GM20000 (cell line): Measurements from ENCODE around the gene SRPK2.

Experiments used
- DNase-seq: peaks from one replicate; pipeline ENCODE4 v3.0.0; 2012; ENCODE audit warnings: low spot score
- TF ChIP-seq, protein P1 (sequence below): IDR thresholded peaks from 2 replicates; pipeline ENCODE4 v1.5.1; 2012; ENCODE audit warnings: mild to moderate bottlenecking, control low read depth; ENCODE audit errors: extremely low read depth, missing control alignments

SRPK2 gene

DNA sequence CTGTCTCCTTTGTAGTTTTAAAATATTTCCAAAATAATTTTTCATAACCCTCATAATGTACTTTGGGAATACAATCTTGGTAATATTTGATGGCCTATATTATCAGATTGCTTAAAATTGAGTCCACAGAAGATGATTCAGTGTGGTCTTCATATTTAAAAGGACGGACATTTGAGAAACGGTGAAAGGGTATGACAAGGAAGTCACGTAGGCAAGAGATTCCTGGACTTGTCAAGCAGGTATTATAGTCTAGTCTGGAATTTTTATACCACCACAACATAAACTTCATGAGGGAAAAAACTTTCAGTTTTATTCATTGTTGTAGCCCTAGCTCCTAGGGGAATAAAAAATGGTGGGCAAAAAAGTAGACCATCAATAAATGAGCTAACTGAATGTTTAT, 292.4 kb downstream of the SRPK2 start:
- TF ChIP-seq, protein P1, sequence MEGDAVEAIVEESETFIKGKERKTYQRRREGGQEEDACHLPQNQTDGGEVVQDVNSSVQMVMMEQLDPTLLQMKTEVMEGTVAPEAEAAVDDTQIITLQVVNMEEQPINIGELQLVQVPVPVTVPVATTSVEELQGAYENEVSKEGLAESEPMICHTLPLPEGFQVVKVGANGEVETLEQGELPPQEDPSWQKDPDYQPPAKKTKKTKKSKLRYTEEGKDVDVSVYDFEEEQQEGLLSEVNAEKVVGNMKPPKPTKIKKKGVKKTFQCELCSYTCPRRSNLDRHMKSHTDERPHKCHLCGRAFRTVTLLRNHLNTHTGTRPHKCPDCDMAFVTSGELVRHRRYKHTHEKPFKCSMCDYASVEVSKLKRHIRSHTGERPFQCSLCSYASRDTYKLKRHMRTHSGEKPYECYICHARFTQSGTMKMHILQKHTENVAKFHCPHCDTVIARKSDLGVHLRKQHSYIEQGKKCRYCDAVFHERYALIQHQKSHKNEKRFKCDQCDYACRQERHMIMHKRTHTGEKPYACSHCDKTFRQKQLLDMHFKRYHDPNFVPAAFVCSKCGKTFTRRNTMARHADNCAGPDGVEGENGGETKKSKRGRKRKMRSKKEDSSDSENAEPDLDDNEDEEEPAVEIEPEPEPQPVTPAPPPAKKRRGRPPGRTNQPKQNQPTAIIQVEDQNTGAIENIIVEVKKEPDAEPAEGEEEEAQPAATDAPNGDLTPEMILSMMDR = no peak
- no peak for DNase-seq

DNA sequence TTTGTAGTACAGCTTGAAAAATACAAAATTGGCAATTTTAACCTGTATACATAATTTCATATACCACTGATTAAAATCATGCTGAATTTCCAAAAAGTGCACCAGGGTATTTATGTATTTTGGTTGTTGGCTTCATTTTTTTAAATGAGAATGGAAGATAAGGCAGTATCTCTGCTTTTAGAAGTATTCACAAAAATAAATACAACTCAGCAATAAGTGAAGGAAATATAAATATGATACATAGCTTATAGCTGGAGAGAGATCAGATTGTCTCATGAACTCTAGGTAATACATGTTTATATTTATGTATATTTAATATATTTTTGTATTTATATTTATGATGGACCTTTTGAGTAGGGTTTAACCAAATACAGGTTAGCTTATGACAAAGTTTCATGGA, 293.8 kb downstream of the SRPK2 start:
- DNase-seq = no peak
- TF ChIP-seq, protein P1 = no peak

DNA sequence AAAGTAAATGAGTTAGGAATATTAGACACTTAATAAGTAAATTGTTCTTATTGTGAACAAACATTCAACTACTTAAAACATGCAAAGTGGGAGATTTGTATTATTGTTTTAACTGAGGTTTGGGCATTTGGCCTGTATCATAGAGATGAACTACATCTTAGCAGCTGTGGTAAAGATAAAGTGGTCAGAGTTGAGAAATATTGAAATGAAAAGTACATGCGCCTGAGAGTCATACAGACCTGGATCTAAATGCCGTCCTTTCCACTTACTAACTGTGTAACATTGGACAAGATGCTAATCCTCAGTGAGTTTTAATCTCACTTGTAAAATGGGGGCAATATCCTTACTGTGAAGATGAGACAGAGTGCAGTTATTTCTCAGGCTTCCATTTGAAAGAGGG, 300.3 kb downstream of the SRPK2 start:
- TF ChIP-seq, protein P1 = no peak

DNA sequence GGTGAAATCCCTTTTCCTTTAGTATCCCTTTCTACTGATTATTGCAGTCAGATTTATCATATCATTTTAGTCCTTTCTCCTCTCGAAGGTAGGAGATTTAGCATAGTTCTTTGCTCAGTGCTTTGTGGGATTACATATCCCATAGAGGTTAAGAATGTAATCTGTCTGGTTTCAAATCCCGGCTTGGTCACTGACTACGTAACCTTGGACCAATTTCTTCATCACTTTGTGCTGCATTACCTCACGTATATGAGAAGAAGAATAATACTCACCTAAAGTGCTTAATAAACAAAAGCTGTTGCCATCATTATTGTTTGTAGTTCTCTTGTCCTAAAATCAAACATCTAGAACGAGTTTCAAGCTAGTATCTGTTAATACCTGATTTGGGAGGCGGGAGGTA, 300.7 kb downstream of the SRPK2 start:
- DNase-seq = no peak
- TF ChIP-seq, protein P1 = no peak

More for the DNA sequence above, 300.3 kb downstream of the SRPK2 start:
- no peak for DNase-seq

DNA sequence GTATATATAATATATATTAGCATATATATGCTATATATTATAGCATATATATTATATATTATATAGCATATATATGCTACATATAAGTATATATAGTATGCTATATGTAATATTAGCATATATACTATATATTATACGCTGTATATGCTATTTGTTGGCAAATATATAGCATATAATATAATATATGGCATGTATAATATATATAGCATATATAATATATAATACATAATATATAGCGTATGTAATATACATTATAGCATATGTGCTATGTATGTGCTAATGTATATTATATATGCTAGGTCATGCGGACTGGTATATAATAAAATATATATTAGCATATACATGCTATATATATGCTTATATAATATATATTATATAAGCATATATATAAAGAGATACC, 301.9 kb downstream of the SRPK2 start:
- DNase-seq = no peak
- TF ChIP-seq, protein P1 = no peak

DNA sequence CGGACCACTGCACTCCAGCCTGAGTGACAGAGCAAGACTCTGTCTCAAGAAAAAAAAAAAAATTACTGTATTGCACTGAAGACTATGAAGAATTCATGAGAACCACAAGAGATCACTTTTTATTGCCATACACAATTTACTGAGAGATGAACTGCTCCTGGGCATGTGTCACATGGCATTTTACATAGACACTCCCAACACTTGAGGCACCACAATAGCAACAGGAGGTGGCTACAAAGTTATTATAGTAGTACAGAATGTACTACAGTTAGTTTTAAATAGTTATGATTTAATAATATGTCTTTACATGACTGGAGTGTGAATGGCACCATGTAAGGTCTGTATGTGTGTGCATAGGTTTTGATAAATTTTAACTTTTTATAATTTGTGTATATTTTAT, 304.1 kb downstream of the SRPK2 start:
- TF ChIP-seq, protein P1 = no peak
- DNase-seq = no peak

DNA sequence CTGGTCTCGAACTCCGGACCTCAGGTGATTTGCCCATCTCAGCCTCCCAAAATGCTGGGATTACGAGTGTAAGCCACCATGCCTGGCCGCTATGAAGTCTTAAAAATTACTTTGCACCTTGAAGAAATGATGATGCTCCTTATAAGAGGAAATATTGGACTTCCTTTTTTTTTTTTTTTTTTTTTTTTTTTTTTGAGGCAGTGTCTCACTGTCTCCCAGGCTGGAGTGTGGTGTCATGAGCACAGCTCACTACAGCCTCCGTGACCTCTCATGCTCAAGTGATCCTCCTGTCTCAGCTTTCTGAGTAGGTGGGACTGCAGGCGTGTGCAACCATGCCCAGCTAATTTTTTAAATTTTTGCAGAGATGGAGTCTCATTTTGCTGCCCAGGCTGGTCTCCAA, 309.4 kb downstream of the SRPK2 start:
- TF ChIP-seq, protein P1 = no peak

More for the DNA sequence above, 309.4 kb downstream of the SRPK2 start:
- no peak for DNase-seq
